Cardiac muscle cell (in vitro differentiated cells and primary cell): ENCODE data around the gene EGR2. TPM values are rescaled to one million over a fixed set of nuclear protein-coding genes. Genes with fewer than 3 reads are reported as not detected.
"Not testable (repeated sequence)": the region's sequence is repeated elsewhere in the genome, so short reads cannot be mapped to it uniquely, and the experiment has no call there.

Source experiments
- DNase-seq, 2 donors: peaks; one replicate each; pipeline versions ENCODE4 v3.0.0 to v3.0.0-alpha.2; 2010 to 2017; ENCODE audit warnings: low read depth in 1 of 2, low spot score in 1 of 2
- H3K27ac ChIP-seq: fragments of 200-600 bp; sonication (generic); 2 replicates; pipeline ENCODE4 v1.5.1; 2016
- H3K27me3 ChIP-seq: fragments of 200-600 bp; sonication (generic); 2 replicates; pipeline ENCODE4 v1.6.0; 2016; ENCODE audit warnings: control low read depth
- H3K36me3 ChIP-seq: fragments of 200-600 bp; sonication (generic); 2 replicates; pipeline ENCODE4 v1.5.1; 2016; ENCODE audit warnings: control low read depth
- H3K4me1 ChIP-seq: fragments of 200-600 bp; sonication (generic); 2 replicates; pipeline ENCODE4 v1.8.1; 2017; ENCODE audit warnings: low read depth, mild to moderate bottlenecking, mixed run types
- H3K4me3 ChIP-seq: fragments of 200-600 bp; sonication (generic); 2 replicates; pipeline ENCODE4 v1.5.1; 2016; ENCODE audit warnings: mild to moderate bottlenecking
- H3K9me3 ChIP-seq: fragments of 200-600 bp; sonication (generic); 2 replicates; pipeline ENCODE4 v1.5.1; 2017; ENCODE audit warnings: low read depth, mild to moderate bottlenecking, control low read depth
- CTCF ChIP-seq: IDR thresholded peaks from 2 replicates; pipeline ENCODE4 v1.5.1; 2012; ENCODE audit warnings: low read depth, mild to moderate bottlenecking, low read length
- polyA plus RNA-seq: library from polyadenylated mRNA; unstranded; fragments of >200 nt; fragmentation: Nextera tagmentation; extraction: Ambion mirVana; gene quantifications from 2 replicates; pipeline ENCODE4 v1.2.1, GENCODE V29; 2016
- total RNA-seq: library from RNA; depleted of rRNA; stranded (reverse); fragments of >200 nt; gene quantifications from 2 replicates; pipeline ENCODE4 v1.2.3, GENCODE V29; 2016

Gene EGR2
- total and polyA plus RNA-seq, 2 experiments from 2014 or later = 0.29 to 0.33 TPM

- Histone ChIP-seq H3K4me3 (no peak overlapping the region), H3K4me1 (no peaks in the 10 kb centered on the region), H3K9me3 (no peaks in the 10 kb centered on the region), H3K36me3 (no peaks in the 10 kb centered on the region), H3K27me3 (no peaks in the 10 kb centered on the region), H3K27ac (no peak overlapping the region)
- no peak for TF ChIP-seq CTCF
- peak in 1 of 2 donors; percentile 21 for DNase-seq
Observed at GRCh38 chr10:62795100-62795499, 21.1 kb downstream of the EGR2 start.

GRCh38 chr10:62794306-62794705, 21.9 kb downstream of the EGR2 start:
- Histone ChIP-seq H3K4me1 (no peaks in the 10 kb centered on the region), H3K4me3 (no peak overlapping the region), H3K27me3 (no peaks in the 10 kb centered on the region), H3K36me3 (no peaks in the 10 kb centered on the region), H3K27ac (no peak overlapping the region), H3K9me3 (no peaks in the 10 kb centered on the region)
- DNase-seq = peak in 1 of 2 donors; percentile 59
- no peak for TF ChIP-seq CTCF

GRCh38 chr10:62792261-62792660, 23.9 kb downstream of the EGR2 start:
- no peak for DNase-seq
- no peaks in the 10 kb centered on the region for H3K36me3 ChIP-seq
- no peak overlapping the region for H3K4me3 ChIP-seq
- no peaks in the 10 kb centered on the region for H3K9me3 ChIP-seq
- no peaks in the 10 kb centered on the region for H3K27me3 ChIP-seq
- TF ChIP-seq CTCF = no peak
- H3K4me1 ChIP-seq = no peaks in the 10 kb centered on the region
- H3K27ac ChIP-seq = no peak overlapping the region

GRCh38 chr10:62790571-62790970, 25.6 kb downstream of the EGR2 start:
- Histone ChIP-seq H3K27ac (no peak overlapping the region), H3K4me1 (no peaks in the 10 kb centered on the region), H3K27me3 (no peaks in the 10 kb centered on the region), H3K36me3 (no peaks in the 10 kb centered on the region), H3K9me3 (no peaks in the 10 kb centered on the region), H3K4me3 (no peak overlapping the region)
- no peak for DNase-seq
- no peak for TF ChIP-seq CTCF

- DNase-seq = no peak
- Histone ChIP-seq H3K9me3 (no peaks in the 10 kb centered on the region), H3K4me1 (no peaks in the 10 kb centered on the region), H3K27ac (no peak overlapping the region), H3K4me3 (no peak overlapping the region), H3K27me3 (no peaks in the 10 kb centered on the region), H3K36me3 (no peaks in the 10 kb centered on the region)
- TF ChIP-seq CTCF = no peak
Observed at GRCh38 chr10:62790019-62790555, 26.1 kb downstream of the EGR2 start.

GRCh38 chr10:62788861-62789467, 27.2 kb downstream of the EGR2 start:
- Histone ChIP-seq H3K9me3 (no peaks in the 10 kb centered on the region), H3K36me3 (no peaks in the 10 kb centered on the region), H3K4me1 (no peaks in the 10 kb centered on the region), H3K27me3 (no peaks in the 10 kb centered on the region), H3K4me3 (no peak overlapping the region), H3K27ac (no peak overlapping the region)
- no peak for TF ChIP-seq CTCF
- DNase-seq = no peak

- not testable (repeated sequence) for DNase-seq, H3K9me3 ChIP-seq, H3K4me3 ChIP-seq, H3K36me3 ChIP-seq, H3K27me3 ChIP-seq, H3K4me1 ChIP-seq, H3K27ac ChIP-seq
Observed at GRCh38 chr10:62788285-62788684, 27.9 kb downstream of the EGR2 start.

GRCh38 chr10:62784537-62784936, 31.6 kb downstream of the EGR2 start:
- not testable (repeated sequence) for DNase-seq, H3K4me3 ChIP-seq, H3K36me3 ChIP-seq, H3K9me3 ChIP-seq, H3K27ac ChIP-seq, H3K27me3 ChIP-seq, H3K4me1 ChIP-seq
